ENCODE measurements around the gene IFNL4.

DNA sequence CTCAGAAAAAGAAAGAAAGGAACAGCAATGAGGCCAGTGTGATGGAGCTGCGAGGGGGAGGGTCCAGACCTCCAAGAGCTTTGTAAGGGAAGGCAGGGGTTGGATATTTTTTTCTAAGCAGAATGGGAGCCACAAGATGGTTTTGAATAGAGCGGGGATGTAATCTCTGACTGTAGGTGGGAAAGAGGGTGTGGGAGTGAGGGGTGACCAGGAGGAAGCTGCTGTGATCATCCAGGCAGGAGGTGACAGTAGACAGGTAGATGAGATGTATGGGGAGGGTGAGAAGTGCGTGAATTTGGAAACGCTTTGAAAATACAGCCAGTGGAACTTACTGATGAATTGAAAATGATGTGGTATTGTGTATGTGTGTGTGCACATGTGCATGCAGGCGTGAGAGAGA, 26.9 kb upstream of the IFNL4 start:
- TF ChIP-seq, protein P1, sequence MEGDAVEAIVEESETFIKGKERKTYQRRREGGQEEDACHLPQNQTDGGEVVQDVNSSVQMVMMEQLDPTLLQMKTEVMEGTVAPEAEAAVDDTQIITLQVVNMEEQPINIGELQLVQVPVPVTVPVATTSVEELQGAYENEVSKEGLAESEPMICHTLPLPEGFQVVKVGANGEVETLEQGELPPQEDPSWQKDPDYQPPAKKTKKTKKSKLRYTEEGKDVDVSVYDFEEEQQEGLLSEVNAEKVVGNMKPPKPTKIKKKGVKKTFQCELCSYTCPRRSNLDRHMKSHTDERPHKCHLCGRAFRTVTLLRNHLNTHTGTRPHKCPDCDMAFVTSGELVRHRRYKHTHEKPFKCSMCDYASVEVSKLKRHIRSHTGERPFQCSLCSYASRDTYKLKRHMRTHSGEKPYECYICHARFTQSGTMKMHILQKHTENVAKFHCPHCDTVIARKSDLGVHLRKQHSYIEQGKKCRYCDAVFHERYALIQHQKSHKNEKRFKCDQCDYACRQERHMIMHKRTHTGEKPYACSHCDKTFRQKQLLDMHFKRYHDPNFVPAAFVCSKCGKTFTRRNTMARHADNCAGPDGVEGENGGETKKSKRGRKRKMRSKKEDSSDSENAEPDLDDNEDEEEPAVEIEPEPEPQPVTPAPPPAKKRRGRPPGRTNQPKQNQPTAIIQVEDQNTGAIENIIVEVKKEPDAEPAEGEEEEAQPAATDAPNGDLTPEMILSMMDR (IDR thresholded peaks at IDR 0.05): no peak
- no peak for TF ChIP-seq POLR2A (IDR thresholded peaks at IDR 0.05)
